ENCODE measurements around the gene CCL19.

The CCL19 gene

DNA sequence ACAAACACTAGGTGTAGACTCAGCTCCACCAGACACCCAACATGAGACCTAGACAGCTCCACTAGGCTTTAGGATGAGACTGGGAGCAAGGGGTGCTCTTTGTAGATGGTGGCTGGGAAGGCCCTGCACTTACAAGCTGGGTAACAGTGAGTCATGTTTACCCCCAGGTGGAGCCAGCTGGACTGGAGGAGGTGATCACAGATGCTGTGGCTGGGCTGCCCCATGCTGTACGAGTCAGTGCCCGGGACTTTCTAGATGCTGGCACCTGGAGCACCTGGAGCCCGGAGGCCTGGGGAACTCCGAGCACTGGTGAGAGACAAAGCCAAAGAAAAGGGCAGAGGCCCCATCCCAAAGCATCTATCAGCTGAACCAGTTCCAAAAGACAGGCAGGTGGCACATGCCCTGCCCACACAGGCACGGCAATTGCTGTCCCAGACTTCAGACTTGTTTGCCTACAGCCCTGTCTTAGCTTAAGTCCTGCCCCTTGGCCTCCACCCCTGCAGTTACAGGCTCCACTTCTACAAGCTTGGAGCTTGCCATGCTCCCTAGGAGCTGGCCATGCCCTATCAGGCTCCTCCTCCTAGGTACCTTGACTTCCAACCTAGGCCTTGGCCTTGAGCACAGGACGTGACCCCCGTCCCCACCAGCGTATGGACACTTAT is 31.4 kb downstream of the CCL19 start:
- DNase-seq, result no peak

DNA sequence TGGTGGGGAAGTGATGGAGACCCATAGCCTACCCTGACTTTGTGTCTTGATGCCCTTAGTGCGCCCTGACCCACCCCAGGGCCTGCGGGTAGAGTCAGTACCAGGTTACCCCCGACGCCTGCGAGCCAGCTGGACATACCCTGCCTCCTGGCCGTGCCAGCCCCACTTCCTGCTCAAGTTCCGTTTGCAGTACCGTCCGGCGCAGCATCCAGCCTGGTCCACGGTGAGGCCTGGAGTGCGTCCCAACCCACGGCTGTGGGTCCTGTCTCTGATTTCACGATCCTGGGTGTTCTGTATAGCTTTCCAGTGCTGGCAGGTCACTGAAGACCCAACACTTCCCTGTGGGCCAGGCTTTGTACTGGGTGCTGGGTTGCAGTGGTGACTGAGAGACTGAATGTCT is 32.6 kb downstream of the CCL19 start:
- DNase-seq, result no peak

DNA sequence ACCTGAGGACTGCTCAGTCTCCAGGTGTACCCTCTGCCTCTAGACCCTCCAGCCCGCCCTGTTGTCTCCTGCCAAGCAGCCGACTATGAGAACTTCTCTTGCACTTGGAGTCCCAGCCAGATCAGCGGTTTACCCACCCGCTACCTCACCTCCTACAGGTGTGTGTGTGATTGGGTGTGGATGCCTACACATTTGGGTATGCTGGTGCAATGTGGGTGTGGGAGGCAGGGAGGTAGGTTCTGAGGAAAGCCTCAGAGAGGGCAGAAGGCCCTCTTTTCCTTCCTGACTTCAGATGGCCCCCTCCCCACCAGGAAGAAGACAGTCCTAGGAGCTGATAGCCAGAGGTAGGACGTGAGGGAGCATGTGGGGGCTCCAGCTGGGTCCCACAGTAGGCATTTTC is 34.1 kb downstream of the CCL19 start:
- DNase-seq, result no peak

DNA sequence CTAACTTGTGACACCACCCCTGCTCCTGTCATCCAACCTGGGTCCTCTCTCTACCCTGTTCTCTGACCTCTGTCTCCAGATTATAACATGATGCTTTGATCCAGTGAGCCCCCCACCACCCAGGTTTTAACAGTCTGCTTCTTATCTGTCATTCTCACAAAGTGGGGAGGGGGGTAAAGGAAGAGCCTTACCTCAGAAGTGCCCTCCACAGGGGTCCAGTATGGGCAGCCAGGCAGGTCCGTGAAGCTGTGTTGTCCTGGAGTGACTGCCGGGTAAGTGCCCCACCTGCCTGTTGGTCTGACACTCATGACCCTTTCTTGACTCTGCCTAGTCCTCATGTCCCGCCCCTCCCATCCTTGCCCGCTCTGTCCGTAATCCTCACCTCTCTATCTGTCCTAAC is 35.7 kb downstream of the CCL19 start:
- DNase-seq, result no peak

DNA sequence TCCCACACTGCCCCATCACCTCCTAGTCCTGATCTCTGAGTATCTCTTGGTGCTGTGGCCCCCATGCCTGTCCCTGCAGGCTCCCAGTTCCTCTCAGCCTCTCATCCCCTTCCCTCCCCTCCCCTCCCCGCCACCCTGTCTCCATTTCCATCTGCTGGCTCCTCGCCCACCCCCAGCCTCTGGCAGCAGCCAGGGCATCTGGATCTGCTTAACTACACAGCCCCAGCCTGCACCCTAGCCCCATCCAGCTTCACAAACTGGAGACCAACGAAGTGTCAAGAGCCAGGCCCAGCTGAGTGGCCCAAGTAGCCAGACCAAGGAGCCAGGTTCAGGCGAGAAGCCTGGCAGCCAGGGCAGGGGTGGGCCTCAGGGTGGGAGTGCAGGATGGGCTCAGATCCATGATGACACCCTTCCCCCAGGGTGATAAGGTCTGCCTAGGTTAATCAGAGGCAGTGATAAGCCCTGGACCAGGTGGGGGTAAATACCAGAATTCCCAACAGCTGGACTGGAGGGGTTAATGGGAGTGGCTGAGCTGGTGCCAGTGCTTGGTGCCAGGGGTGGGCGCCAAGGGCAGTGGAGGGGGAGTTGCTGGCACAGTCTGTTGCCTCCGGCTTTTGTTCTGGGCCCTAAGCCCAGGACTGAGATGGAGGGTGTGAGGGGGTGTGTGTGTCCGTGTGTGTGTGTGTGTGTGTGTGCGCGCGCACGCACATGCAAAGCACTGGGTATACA is 36.6 kb downstream of the CCL19 start:
- DNase-seq, result no peak

DNA sequence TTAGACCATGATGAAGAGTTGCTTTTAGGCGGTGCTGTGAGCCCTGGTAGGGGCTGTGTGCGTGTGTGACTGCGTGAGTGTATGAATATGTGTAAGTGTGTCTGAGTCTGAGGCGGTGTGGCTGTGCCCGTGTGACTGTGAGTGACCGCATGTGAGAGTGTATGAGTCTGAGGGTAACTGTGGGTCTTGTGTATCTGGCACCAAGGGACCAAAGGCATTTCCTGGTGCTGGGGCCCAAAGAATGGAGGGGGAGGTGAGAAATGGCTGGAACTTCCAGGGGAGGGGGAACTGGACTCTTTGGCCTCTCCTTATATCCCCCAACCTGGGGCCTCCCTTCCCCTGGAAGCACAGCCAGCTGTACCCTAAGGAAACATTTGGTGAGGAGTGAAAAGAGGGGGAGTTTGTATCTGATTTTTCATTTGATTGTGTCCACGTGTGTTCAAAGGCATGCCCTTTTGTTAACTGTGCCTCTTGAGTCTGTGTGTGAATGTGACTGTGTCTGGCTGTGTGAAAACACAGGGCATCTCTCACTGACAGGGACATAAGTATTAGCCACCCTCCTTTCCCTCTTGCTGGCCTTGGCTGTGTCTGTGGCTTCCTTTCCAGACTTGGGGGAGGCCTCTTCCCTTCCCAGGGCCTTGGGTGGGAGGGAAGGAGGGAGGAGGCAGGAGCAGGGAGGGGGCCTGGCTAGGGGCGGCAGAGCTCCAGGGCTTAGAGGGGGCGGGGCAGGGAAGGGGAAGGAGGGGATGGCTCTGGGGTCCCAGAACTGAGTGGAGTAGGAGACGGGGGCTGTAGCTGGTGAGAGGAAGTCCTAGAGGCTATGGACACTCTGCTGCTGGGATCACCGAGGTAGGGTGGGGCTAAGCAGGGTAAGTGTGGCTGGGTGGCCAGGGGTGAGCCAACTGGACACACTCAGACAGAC is 37.7 kb downstream of the CCL19 start:
- DNase-seq, result no peak

DNA sequence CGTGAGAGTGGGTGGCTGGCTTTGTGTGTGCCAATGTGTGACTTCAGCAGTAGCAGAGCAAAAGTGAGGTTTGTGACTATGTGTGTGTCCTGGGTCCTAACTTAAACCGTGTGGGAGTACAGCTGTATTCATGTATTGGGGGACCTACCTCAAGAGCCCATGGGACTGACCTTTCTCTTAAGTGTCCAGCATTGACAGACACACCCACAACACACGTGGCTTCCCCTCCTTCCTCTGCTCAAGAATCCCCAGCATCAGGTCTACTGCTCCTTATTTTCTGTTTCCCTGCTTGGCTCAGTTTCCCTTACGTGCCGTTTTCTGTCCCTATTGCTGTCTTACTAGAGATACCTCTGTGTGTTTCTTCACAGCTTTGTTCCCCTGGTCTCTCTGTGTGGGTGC is 38.5 kb downstream of the CCL19 start:
- DNase-seq, result no peak

DNA sequence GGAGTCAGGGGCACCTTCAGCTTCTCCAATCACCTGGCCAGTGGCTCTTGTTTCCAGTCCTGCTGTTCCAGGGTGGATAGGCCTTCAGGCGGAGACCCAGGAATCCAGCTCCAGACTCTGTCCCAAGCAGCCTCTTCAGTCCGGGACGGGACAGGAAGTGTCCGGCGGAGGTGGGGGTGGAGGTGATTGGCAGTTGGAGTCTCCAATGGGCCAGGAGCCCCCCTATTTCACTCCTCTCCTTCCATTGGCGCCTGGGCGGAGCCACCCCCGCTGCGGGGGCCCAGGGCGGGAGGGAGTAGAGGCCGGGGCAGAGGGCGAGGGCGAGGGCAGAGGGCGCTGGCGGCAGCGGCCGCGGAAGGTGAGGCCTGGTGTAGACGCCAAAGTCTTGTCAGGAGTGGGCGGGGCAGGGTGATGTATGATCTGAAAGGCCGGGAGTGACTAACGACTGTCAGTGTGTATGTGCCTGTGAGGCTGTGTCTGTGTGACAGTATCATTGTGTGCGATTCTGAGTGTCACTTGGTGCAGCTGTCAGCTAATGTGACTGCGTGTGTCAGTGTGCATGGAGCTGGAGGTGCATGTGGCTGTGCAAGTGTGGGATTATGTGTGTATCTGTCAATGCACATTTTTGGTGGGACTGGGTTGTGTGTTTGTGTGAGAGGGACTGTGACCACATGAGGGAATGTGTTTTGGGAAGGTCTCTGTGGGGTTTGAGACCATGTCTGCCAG is 39.0 kb downstream of the CCL19 start, which contains the start of gene IL11RA:
TSS of gene IL11RA (plus strand) at position 310 of the 726 bp plus-strand sequence. CDS start 3,033 bp downstream, outside the sequence.
- DNase-seq, result peak; percentile 73

DNA sequence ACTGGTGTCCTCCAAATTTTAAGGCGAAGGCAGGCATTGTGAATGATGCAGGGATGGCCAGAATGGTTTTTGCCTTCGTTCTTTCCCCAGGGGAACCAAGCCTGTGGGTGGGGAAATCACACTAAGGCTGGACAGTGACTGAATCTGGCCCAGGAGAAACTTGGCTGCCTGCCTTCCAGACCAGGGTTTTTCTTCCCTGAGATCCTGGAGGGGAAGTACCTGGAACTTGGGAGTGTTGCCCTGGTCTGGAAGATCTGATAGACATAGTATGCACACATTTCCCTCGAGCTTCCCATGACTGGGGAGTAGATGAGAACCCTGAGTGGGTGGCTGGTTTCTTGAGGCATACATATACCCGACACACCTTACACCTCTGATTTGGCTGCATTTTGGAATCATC is 39.8 kb downstream of the CCL19 start:
- DNase-seq, result no peak

DNA sequence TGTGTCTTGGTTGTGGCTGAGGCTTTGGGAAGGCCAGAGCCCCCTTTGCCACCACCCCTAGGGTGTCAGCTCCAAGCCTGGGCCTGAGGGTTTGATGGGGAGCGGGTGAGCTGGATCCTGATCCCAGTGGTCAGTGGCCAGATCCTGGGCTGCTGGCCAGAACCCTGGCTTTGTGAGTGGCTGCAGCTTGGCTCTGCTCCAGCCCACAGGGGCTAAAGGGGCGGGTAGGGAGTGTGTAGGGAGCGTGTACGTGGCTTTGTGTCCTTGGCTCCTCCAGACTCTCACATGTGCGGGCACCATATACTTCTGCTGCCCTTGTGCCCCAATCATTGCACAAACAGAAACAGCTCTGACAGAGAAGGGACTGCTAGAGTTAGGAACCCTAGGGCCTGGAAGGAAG is 40.3 kb downstream of the CCL19 start:
- DNase-seq, result no peak

DNA sequence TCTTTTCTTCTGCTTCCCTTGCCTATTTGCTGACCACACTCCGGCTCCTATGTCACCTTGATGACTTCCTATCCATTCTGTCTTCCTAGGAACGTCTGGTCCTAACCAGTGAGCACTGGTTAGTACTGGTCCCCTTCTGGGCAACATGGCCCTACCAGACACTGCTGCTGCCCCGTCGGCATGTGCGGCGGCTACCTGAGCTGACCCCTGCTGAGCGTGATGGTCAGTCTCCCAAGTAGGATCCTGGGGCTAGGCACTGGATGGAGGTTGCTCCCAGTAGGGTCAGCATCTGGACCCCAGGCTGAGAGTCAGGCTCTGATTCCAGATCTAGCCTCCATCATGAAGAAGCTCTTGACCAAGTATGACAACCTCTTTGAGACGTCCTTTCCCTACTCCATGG is 42.4 kb downstream of the CCL19 start:
- no peak for DNase-seq

DNA sequence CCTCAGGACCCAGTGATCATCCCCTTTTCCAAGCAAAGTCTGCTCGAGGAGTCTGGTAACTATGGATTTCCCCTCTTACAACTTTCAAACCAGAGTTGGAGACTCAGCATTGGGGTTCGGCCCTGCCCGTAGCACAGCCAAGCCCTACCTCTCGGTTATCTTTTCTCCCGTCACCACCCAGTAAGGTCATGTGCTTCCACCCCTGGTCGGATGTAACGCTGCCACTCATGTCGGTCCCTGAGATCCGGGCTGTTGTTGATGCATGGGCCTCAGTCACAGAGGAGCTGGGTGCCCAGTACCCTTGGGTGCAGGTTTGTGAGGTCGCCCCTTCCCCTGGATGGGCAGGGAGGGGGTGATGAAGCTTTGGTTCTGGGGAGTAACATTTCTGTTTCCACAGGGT is 43.4 kb downstream of the CCL19 start:
- peak; percentile 29 for DNase-seq

DNA sequence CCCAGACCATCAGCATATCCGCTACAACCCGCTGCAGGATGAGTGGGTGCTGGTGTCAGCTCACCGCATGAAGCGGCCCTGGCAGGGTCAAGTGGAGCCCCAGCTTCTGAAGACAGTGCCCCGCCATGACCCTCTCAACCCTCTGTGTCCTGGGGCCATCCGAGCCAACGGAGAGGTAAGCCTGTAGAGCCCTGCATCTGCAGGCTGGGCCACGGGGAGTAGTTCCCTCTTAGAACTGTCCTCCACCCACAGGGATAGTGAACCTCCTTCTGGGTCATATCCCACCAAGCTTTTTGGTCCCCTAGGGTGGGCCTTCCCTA is 44.0 kb downstream of the CCL19 start:
- DNase-seq, result no peak

DNA sequence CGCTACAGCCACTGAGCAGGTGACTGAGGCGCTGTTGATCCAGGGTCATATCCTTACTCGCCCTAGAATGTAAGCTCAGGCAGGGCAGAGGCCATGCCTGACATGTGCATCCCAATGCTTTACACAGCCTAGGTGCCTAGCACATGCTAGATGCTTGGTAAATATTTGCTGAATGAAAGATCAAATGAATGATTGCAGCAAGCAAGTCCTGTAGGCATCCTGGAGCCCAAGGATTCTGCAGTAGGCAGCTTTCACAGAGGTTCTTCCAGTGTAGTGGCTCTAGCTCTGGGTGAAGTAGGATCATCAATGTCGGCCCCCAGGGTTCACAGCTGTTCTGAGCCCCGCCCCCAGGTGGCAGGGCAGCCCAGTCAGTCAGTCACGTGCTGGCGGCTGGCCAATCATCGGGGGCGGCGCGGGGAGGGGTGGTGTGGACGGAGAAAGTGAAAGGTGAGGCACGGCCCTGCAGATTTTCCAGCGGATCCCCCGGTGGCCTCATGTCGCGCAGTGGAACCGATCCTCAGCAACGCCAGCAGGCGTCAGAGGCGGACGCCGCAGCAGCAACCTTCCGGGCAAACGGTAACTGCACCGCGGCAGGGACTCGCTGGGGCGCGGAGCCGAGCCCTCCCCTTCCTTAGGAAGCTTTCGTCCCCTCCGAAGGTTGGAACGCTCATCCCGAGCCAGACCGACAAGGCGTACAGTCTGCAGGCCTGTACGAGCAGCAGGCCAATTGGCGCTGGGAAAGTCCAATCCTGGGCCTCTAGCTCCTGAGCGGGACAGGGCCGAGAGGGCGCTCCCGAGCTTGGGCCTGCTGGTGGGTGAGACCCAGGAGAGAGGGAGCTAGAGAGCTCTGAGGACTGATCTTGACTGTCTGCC is 44.6 kb downstream of the CCL19 start, which contains the start of gene GALT:
TSS of gene GALT (plus strand) at position 465 of the 873 bp plus-strand sequence. CDS start at position 495, 30 bp downstream.
- DNase-seq, result peak; percentile 99

DNA sequence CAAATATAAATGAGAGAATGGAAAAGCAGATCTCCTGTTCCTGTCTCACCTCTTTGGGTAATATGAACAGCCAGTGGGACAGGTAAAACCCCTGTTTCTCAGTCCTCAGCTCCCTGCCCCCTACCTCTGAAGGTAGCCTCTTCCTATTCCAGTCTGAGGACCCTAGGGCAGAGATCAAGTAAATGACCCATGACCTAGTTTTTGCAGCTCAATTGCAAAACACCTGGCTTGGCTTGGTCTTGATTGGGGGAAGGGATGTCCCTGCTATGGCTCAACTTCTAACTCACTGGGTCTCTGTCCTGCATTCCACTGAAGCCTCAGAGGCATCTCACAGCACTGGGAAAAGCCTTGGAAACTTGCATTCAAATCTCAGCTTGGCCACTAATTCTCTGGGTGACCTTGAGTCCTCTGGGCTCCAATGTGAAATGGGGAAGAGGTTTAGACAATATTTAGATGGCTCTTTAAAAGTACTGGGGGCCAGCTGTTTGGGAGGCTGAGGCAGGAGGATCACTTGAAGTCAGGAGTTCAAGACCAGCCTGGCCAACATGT is 46.2 kb downstream of the CCL19 start:
- DNase-seq, result no peak

DNA sequence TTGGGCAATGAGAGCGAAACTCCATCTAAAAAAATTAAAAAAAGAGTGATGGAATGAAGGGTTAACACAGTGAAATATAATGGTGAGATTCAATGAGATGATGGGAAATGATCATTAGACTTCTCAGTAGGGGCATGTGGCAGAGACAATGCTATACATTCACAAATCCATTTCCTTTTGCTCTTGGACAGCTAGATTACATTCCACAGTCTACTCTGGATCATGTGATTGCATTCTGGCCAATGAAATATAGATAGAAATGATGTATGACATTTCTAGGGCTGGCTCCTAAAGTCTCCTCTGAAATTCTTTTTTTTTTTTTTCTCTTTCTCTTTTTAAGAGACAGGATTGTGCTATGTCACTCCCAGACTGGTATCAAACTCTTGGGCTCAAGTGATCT is 48.4 kb downstream of the CCL19 start:
- no peak for DNase-seq

Data from CD4-positive, alpha-beta T cell treated with Interleukin-17A for 4 hours (primary cell).